WTC11 (cell line): ENCODE data around the gene PRX.
"Not testable (repeated sequence)": the region's sequence is repeated elsewhere in the genome, so short reads cannot be mapped to it uniquely, and the experiment has no call there.

Experiments
- CREB1 ChIP-seq: sonication (generic); formaldehyde crosslinking; IDR thresholded peaks from 2 replicates; pipeline ENCODE4 v1.8.0; 2023; ENCODE audit warnings: mild to moderate bottlenecking, missing genetic modification reagents
- E2F1 ChIP-seq: sonication (generic); formaldehyde crosslinking; IDR thresholded peaks from 2 replicates; pipeline ENCODE4 v1.8.0; 2022; ENCODE audit warnings: mild to moderate bottlenecking, missing genetic modification reagents
- ESRRA ChIP-seq: sonication (generic); formaldehyde crosslinking; IDR thresholded peaks from 2 replicates; pipeline ENCODE4 v1.8.1; 2022; ENCODE audit warnings: mild to moderate bottlenecking, missing genetic modification reagents, borderline replicate concordance
- FOXP1 ChIP-seq: sonication (generic); formaldehyde crosslinking; IDR thresholded peaks from 2 replicates; pipeline ENCODE4 v1.8.0; 2022; ENCODE audit warnings: missing genetic modification reagents, mild to moderate bottlenecking, moderate library complexity, borderline replicate concordance
- GRHL2 ChIP-seq: fragments of 250-450 bp; sonication (Bioruptor Pico); IDR thresholded peaks from 2 replicates; pipeline ENCODE4 v1.8.0; 2022; ENCODE audit warnings: mild to moderate bottlenecking, moderate library complexity; ENCODE audit not compliant: insufficient replicate concordance, severe bottlenecking
- MAX ChIP-seq: sonication (generic); formaldehyde crosslinking; IDR thresholded peaks from 2 replicates; pipeline ENCODE4 v1.8.0; 2022; ENCODE audit warnings: mild to moderate bottlenecking, missing genetic modification reagents
- NFE2L1 ChIP-seq: sonication (generic); formaldehyde crosslinking; IDR thresholded peaks from 2 replicates; pipeline ENCODE4 v1.8.1; 2023; ENCODE audit warnings: missing genetic modification reagents
- NFYB ChIP-seq: sonication (generic); formaldehyde crosslinking; conservative IDR thresholded peaks from 2 replicates; pipeline ENCODE4 v1.8.0; 2022; ENCODE audit warnings: low read depth, missing genetic modification reagents
- NR3C1 ChIP-seq: sonication (generic); formaldehyde crosslinking; conservative IDR thresholded peaks from 2 replicates; pipeline ENCODE4 v1.8.1; 2023; ENCODE audit warnings: low read depth, mild to moderate bottlenecking, missing genetic modification reagents
- TEAD1 ChIP-seq: sonication (generic); formaldehyde crosslinking; IDR thresholded peaks from 2 replicates; pipeline ENCODE4 v1.8.0; 2022; ENCODE audit warnings: mild to moderate bottlenecking, missing genetic modification reagents
- ZNF121 ChIP-seq: sonication (generic); formaldehyde crosslinking; IDR thresholded peaks from 2 replicates; pipeline ENCODE4 v1.8.0; 2023; ENCODE audit warnings: missing genetic modification reagents
- ZNF317 ChIP-seq: sonication (generic); formaldehyde crosslinking; IDR thresholded peaks from 2 replicates; pipeline ENCODE4 v1.8.1; 2023; ENCODE audit warnings: low read depth, mild to moderate bottlenecking, moderate library complexity, missing genetic modification reagents, borderline replicate concordance
- TF ChIP-seq, protein P1 (sequence below): fragments of 200-600 bp; IDR thresholded peaks from 2 replicates; pipeline ENCODE4 v1.8.0; 2022; ENCODE audit warnings: antibody characterized with exemption

GRCh38 chr19:40428197-40428596 lies 15.0 kb upstream of the PRX start:
- TF ChIP-seq TEAD1 (CRISPR knock-in tag); ESRRA (CRISPR knock-in tag); ZNF121; FOXP1; CREB1 (CRISPR knock-in tag); ZNF317 (CRISPR knock-in tag); MAX (CRISPR knock-in tag); GRHL2 (CRISPR knock-in tag); NR3C1; E2F1 (CRISPR knock-in tag); NFE2L1 (CRISPR knock-in tag); NFYB (CRISPR knock-in tag): not testable (repeated sequence)
- TF ChIP-seq, protein P1, sequence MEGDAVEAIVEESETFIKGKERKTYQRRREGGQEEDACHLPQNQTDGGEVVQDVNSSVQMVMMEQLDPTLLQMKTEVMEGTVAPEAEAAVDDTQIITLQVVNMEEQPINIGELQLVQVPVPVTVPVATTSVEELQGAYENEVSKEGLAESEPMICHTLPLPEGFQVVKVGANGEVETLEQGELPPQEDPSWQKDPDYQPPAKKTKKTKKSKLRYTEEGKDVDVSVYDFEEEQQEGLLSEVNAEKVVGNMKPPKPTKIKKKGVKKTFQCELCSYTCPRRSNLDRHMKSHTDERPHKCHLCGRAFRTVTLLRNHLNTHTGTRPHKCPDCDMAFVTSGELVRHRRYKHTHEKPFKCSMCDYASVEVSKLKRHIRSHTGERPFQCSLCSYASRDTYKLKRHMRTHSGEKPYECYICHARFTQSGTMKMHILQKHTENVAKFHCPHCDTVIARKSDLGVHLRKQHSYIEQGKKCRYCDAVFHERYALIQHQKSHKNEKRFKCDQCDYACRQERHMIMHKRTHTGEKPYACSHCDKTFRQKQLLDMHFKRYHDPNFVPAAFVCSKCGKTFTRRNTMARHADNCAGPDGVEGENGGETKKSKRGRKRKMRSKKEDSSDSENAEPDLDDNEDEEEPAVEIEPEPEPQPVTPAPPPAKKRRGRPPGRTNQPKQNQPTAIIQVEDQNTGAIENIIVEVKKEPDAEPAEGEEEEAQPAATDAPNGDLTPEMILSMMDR = not testable (repeated sequence)
